T-helper 1 cell treated with Interleukin-12 subunit alpha and Interleukin-12 subunit beta and Interleukin-4 antibody, amounts not matched to agents 30 μg/mL and 1 μg/mL, for 36 hours (primary cell): Measurements from ENCODE around the gene PRKCE.
"Not testable (repeated sequence)": the region's sequence is repeated elsewhere in the genome, so short reads cannot be mapped to it uniquely, and the experiment has no call there.

Experiments used
- H3K27ac Mint-ChIP-seq: one replicate; pipeline ENCODE4 v1.8.0; 2021; ENCODE audit warnings: mild to moderate bottlenecking, mixed read lengths
- H3K27me3 Mint-ChIP-seq: one replicate; pipeline ENCODE4 v1.8.0; 2021; ENCODE audit warnings: low read depth, mixed read lengths
- H3K36me3 Mint-ChIP-seq: one replicate; pipeline ENCODE4 v1.8.0; 2021; ENCODE audit warnings: low read depth, mixed read lengths
- H3K4me1 Mint-ChIP-seq: one replicate; pipeline ENCODE4 v1.8.0; 2021; ENCODE audit warnings: low read depth, mixed read lengths
- H3K4me3 Mint-ChIP-seq: one replicate; pipeline ENCODE4 v1.8.0; 2021; ENCODE audit warnings: mild to moderate bottlenecking, moderate library complexity, mixed read lengths
- H3K9me3 Mint-ChIP-seq: one replicate; pipeline ENCODE4 v1.8.0; 2021; ENCODE audit warnings: mixed read lengths

PRKCE gene

GRCh38 chr2:45908316-45909170 lies 257.1 kb downstream of the PRKCE start:
- H3K9me3 Mint-ChIP-seq: no peaks in the 10 kb centered on the region
- no peak overlapping the region for H3K27ac Mint-ChIP-seq
- peaks cover 6% of the 10 kb centered on the region for H3K4me1 Mint-ChIP-seq
- H3K4me3 Mint-ChIP-seq: no peak overlapping the region
- no peaks in the 10 kb centered on the region for H3K27me3 Mint-ChIP-seq
- no peaks in the 10 kb centered on the region for H3K36me3 Mint-ChIP-seq

- no peaks in the 10 kb centered on the region for H3K27me3 Mint-ChIP-seq
- peaks cover 4% of the 10 kb centered on the region for H3K4me1 Mint-ChIP-seq
- H3K27ac Mint-ChIP-seq: no peak overlapping the region
- no peak overlapping the region for H3K4me3 Mint-ChIP-seq
- H3K36me3 Mint-ChIP-seq: no peaks in the 10 kb centered on the region
- H3K9me3 Mint-ChIP-seq: no peaks in the 10 kb centered on the region
Measured at GRCh38 chr2:45909171-45909565, 257.7 kb downstream of the PRKCE start.

GRCh38 chr2:45909677-45910191 lies 258.3 kb downstream of the PRKCE start:
- Mint-ChIP-seq H3K4me3 (no peak overlapping the region), H3K9me3 (no peaks in the 10 kb centered on the region), H3K36me3 (no peaks in the 10 kb centered on the region), H3K4me1 (peaks cover 3% of the 10 kb centered on the region), H3K27me3 (no peaks in the 10 kb centered on the region), H3K27ac (no peak overlapping the region)

- no peaks in the 10 kb centered on the region for H3K27me3 Mint-ChIP-seq
- H3K27ac Mint-ChIP-seq: no peak overlapping the region
- H3K4me1 Mint-ChIP-seq: peaks cover 3% of the 10 kb centered on the region
- H3K4me3 Mint-ChIP-seq: no peak overlapping the region
- H3K9me3 Mint-ChIP-seq: no peaks in the 10 kb centered on the region
- H3K36me3 Mint-ChIP-seq: no peaks in the 10 kb centered on the region
Measured at GRCh38 chr2:45910473-45911060, 259.1 kb downstream of the PRKCE start.

GRCh38 chr2:45911538-45911937 lies 260.1 kb downstream of the PRKCE start:
- Mint-ChIP-seq H3K27ac (no peak overlapping the region), H3K27me3 (no peaks in the 10 kb centered on the region), H3K4me3 (no peak overlapping the region), H3K4me1 (peaks cover 3% of the 10 kb centered on the region), H3K36me3 (no peaks in the 10 kb centered on the region), H3K9me3 (no peaks in the 10 kb centered on the region)

- no peak overlapping the region for H3K27ac Mint-ChIP-seq
- H3K9me3 Mint-ChIP-seq: no peaks in the 10 kb centered on the region
- no peaks in the 10 kb centered on the region for H3K27me3 Mint-ChIP-seq
- no peak overlapping the region for H3K4me3 Mint-ChIP-seq
- H3K4me1 Mint-ChIP-seq: peaks cover 3% of the 10 kb centered on the region
- H3K36me3 Mint-ChIP-seq: no peaks in the 10 kb centered on the region
Measured at GRCh38 chr2:45912109-45912508, 260.6 kb downstream of the PRKCE start.

- Mint-ChIP-seq H3K27ac (no peak overlapping the region), H3K27me3 (no peaks in the 10 kb centered on the region), H3K36me3 (no peaks in the 10 kb centered on the region), H3K4me1 (peaks cover 3% of the 10 kb centered on the region), H3K9me3 (no peaks in the 10 kb centered on the region), H3K4me3 (no peak overlapping the region)
Measured at GRCh38 chr2:45913539-45913938, 262.1 kb downstream of the PRKCE start.

GRCh38 chr2:45915523-45915922 lies 264.0 kb downstream of the PRKCE start:
- H3K4me3 Mint-ChIP-seq: no peak overlapping the region
- peaks cover 11% of the 10 kb centered on the region for H3K4me1 Mint-ChIP-seq
- no peaks in the 10 kb centered on the region for H3K27me3 Mint-ChIP-seq
- H3K27ac Mint-ChIP-seq: no peak overlapping the region
- no peaks in the 10 kb centered on the region for H3K9me3 Mint-ChIP-seq
- no peaks in the 10 kb centered on the region for H3K36me3 Mint-ChIP-seq

GRCh38 chr2:45917561-45918176 lies 266.2 kb downstream of the PRKCE start:
- H3K4me1 Mint-ChIP-seq: peaks cover 11% of the 10 kb centered on the region
- H3K27ac Mint-ChIP-seq, H3K27me3 Mint-ChIP-seq, H3K4me3 Mint-ChIP-seq, H3K9me3 Mint-ChIP-seq, H3K36me3 Mint-ChIP-seq: not testable (repeated sequence)

GRCh38 chr2:45918463-45919159 lies 267.1 kb downstream of the PRKCE start:
- Mint-ChIP-seq H3K27ac (no peak overlapping the region), H3K36me3 (no peaks in the 10 kb centered on the region), H3K27me3 (no peaks in the 10 kb centered on the region), H3K4me1 (peaks cover 11% of the 10 kb centered on the region), H3K9me3 (no peaks in the 10 kb centered on the region), H3K4me3 (no peak overlapping the region)

GRCh38 chr2:45919160-45919650 lies 267.7 kb downstream of the PRKCE start:
- H3K36me3 Mint-ChIP-seq: no peaks in the 10 kb centered on the region
- no peak overlapping the region for H3K4me3 Mint-ChIP-seq
- peaks cover 11% of the 10 kb centered on the region for H3K4me1 Mint-ChIP-seq
- no peaks in the 10 kb centered on the region for H3K9me3 Mint-ChIP-seq
- no peak overlapping the region for H3K27ac Mint-ChIP-seq
- H3K27me3 Mint-ChIP-seq: no peaks in the 10 kb centered on the region

- no peaks in the 10 kb centered on the region for H3K27me3 Mint-ChIP-seq
- H3K4me1 Mint-ChIP-seq: peaks cover 11% of the 10 kb centered on the region
- H3K4me3 Mint-ChIP-seq: no peak overlapping the region
- no peaks in the 10 kb centered on the region for H3K36me3 Mint-ChIP-seq
- H3K27ac Mint-ChIP-seq: no peak overlapping the region
- H3K9me3 Mint-ChIP-seq: no peaks in the 10 kb centered on the region
Measured at GRCh38 chr2:45919711-45920111, 268.2 kb downstream of the PRKCE start.

GRCh38 chr2:45921921-45922320 lies 270.4 kb downstream of the PRKCE start:
- H3K4me3 Mint-ChIP-seq: no peak overlapping the region
- no peak overlapping the region for H3K27ac Mint-ChIP-seq
- no peaks in the 10 kb centered on the region for H3K27me3 Mint-ChIP-seq
- no peaks in the 10 kb centered on the region for H3K36me3 Mint-ChIP-seq
- no peaks in the 10 kb centered on the region for H3K9me3 Mint-ChIP-seq
- H3K4me1 Mint-ChIP-seq: peaks cover 11% of the 10 kb centered on the region

- H3K4me3 Mint-ChIP-seq: no peak overlapping the region
- H3K4me1 Mint-ChIP-seq: peaks cover 11% of the 10 kb centered on the region
Measured at GRCh38 chr2:45922577-45922988, 271.1 kb downstream of the PRKCE start.

More at GRCh38 chr2:45922577-45922988, 271.1 kb downstream of the PRKCE start:
- Mint-ChIP-seq H3K36me3 (no peaks in the 10 kb centered on the region), H3K9me3 (no peaks in the 10 kb centered on the region), H3K27me3 (no peaks in the 10 kb centered on the region), H3K27ac (no peak overlapping the region)
